ENCODE measurements around the gene MRPL33. TPM values are rescaled to one million over a fixed set of nuclear protein-coding genes. Genes with fewer than 3 reads are reported as not detected.

MRPL33 gene
- total and polyA plus RNA-seq, 2 of the 13 experiments (the other 11 are each of a cell fraction or from before 2014, with no cell fraction given), result 69.7 to 218 TPM

- no peak for TF ChIP-seq ZNF34 (CRISPR knock-in tag; IDR thresholded peaks at IDR 0.05; ENCODE audit: borderline replicate concordance)
- TF ChIP-seq ZNF142 (CRISPR knock-in tag; IDR thresholded peaks at IDR 0.05), result no peak
- TF ChIP-seq KAT8 (CRISPR knock-in tag; IDR thresholded peaks at IDR 0.05), result peak; percentile 56; the same call in 1 of the 2 replicates
- TF ChIP-seq FOXP4 (CRISPR knock-in tag; IDR thresholded peaks at IDR 0.05), result 0 out of 2 replicates have a peak, but pooled peaks have one; percentile 25
- peak; percentile 11; the same call in 1 of the 2 replicates for TF ChIP-seq ZKSCAN1 (IDR thresholded peaks at IDR 0.05; ENCODE audit: low read length)
- no peak for TF ChIP-seq PLRG1 (conservative IDR thresholded peaks at IDR 0.05)
- TF ChIP-seq EZH2 (conservative IDR thresholded peaks at IDR 0.05; ENCODE audit: low read depth, low read length), result no peak
- no peak for TF ChIP-seq HOXA3 (CRISPR knock-in tag; IDR thresholded peaks at IDR 0.05)
- no peak for TF ChIP-seq ZSCAN20 (CRISPR knock-in tag; IDR thresholded peaks at IDR 0.05; ENCODE audit: borderline replicate concordance)
- no peak for TF ChIP-seq ZNF333 (CRISPR knock-in tag; IDR thresholded peaks at IDR 0.05; ENCODE audit: borderline replicate concordance)
- TF ChIP-seq ZNF788 (CRISPR knock-in tag; IDR thresholded peaks at IDR 0.05; ENCODE audit: borderline replicate concordance), result peak; percentile 54; the same call in 1 of the 2 replicates
- 0 out of 2 replicates have a peak, but pooled peaks have one; percentile 30 for TF ChIP-seq ZNF446 (CRISPR knock-in tag; IDR thresholded peaks at IDR 0.05)
- no peak for TF ChIP-seq ATF7-NPFF (CRISPR knock-in tag; IDR thresholded peaks at IDR 0.05; ENCODE audit: low read depth)
- TF ChIP-seq KDM3A (CRISPR knock-in tag; IDR thresholded peaks at IDR 0.05; ENCODE audit: low read depth), result peak; percentile 53; the same call in 1 of the 2 replicates
- 0 out of 2 replicates have a peak, but pooled peaks have one; percentile 63 for TF ChIP-seq KAT7 (CRISPR knock-in tag; IDR thresholded peaks at IDR 0.05; ENCODE audit: borderline replicate concordance)
- no peak for TF ChIP-seq DR1 (CRISPR knock-in tag; IDR thresholded peaks at IDR 0.05)
- TF ChIP-seq ZNF768 (CRISPR knock-in tag; IDR thresholded peaks at IDR 0.05), result no peak
- no peak for TF ChIP-seq MED13 (CRISPR knock-in tag; IDR thresholded peaks at IDR 0.05)
- peak; percentile 30 for TF ChIP-seq ZEB1 (IDR thresholded peaks at IDR 0.05; ENCODE audit: insufficient replicate concordance, low read depth)
Measured at GRCh38 chr2:27754138-27754588, 17.4 kb upstream of the MRPL33 start (continued).
